Kidney (tissue), 14 donors: ENCODE results near the gene CD3D. TPM values are rescaled to one million over a fixed set of nuclear protein-coding genes. Genes with fewer than 3 reads are reported as not detected.

Source experiments
- DNase-seq, 5 donors: peaks; one replicate each; pipeline ENCODE4 v3.0.0-alpha.2; 2013 to 2020
- FAIRE-seq: peaks from 2 replicates; lab custom pipeline; 2012; peaks lifted over from hg19 to GRCh38; lab: Jason Lieb, UNC
- H3K27ac ChIP-seq, 2 donors: one replicate each; pipeline ENCODE4 v1.7.0; 2013; ENCODE audit warnings: low read depth in 2 of 2, low read length in 2 of 2, inconsistent platforms in 1 of 2
- H3K27me3 ChIP-seq: one replicate; pipeline ENCODE4 v1.7.1; 2013; ENCODE audit warnings: low read length, inconsistent platforms; ENCODE audit not compliant: control insufficient read depth, insufficient read depth
- H3K36me3 ChIP-seq, 3 donors: one replicate each; pipeline versions ENCODE4 v1.7.0 to v1.7.1; 2013; ENCODE audit warnings: low read length in 3 of 3, control low read depth in 1 of 3, inconsistent platforms in 1 of 3; ENCODE audit not compliant: insufficient read depth in 3 of 3, control insufficient read depth in 2 of 3
- H3K4me1 ChIP-seq, 3 donors: one replicate each; pipeline versions ENCODE4 v1.7.0 to v1.7.1; 2013; ENCODE audit warnings: low read length in 3 of 3, inconsistent platforms in 1 of 3, low read depth in 1 of 3; ENCODE audit not compliant: control insufficient read depth in 2 of 3, insufficient read depth in 2 of 3
- H3K4me3 ChIP-seq, 3 donors: one replicate each; pipeline versions ENCODE4 v1.7.0 to v1.8.1; 2013; ENCODE audit warnings: low read length in 3 of 3, control low read depth in 1 of 3, inconsistent platforms in 1 of 3
- H3K9ac ChIP-seq, 3 donors: one replicate each; pipeline versions ENCODE4 v1.7.0 to v1.7.1; 2013; ENCODE audit warnings: low read length in 3 of 3, control low read depth in 1 of 3, inconsistent platforms in 1 of 3
- H3K9me3 ChIP-seq, 3 donors: one replicate each; pipeline versions ENCODE4 v1.7.0 to v1.7.1; 2013; ENCODE audit warnings: low read length in 3 of 3, control low read depth in 1 of 3, inconsistent platforms in 1 of 3; ENCODE audit not compliant: control insufficient read depth in 2 of 3, insufficient read depth in 1 of 3
- CTCF ChIP-seq: IDR thresholded peaks from 3 replicates; pipeline ENCODE4 v1.5.1; 2012; ENCODE audit warnings: mild to moderate bottlenecking, moderate library complexity, borderline replicate concordance; ENCODE audit not compliant: insufficient read depth; ENCODE audit errors: extremely low read depth
- intact Hi-C: fragments of 100-400 bp; cut with DNase I; formaldehyde crosslinking; loops from one replicate; pipeline ENCODE4 v1.11.1; 2022
- polyA plus RNA-seq: library from polyadenylated mRNA; stranded (reverse); fragments of 350-450 nt; fragmentation: Illumina TruSeq; extraction: RNeasy Lipid Tissue Mini Kit (QIAGEN cat#74804); gene quantifications from one replicate; pipeline ENCODE4 v1.2.3, GENCODE V29; 2014; ENCODE audit warnings: low read depth, low replicate concordance; ENCODE audit not compliant: insufficient read depth
- total RNA-seq: library from RNA; stranded (reverse); fragmentation: NEBNext Ultra II Directional; extraction: Animal tissue kit (Norgen Biotek cat#: 25700); gene quantifications from one replicate; pipeline ENCODE4 v1.2.1, GENCODE V29; 2021
- donor health status: control.
- donor health status: control.
- donor health status: control.
- donor health status: control.
- donor health status: control.
- donor health status: DM: yes; HTN: yes; CAD: no.
- donor health status: Normal renal cell carcinoma (clear cell type).

CD3D gene
- total and polyA plus RNA-seq, 2 donors from 2014 or later, result 1.4 to 8.7 TPM

GRCh38 chr11:118380571-118380970 lies 38.1 kb upstream of the CD3D start:
- Histone ChIP-seq H3K9me3 (no peaks in the 10 kb centered on the region), H3K9ac (no peak overlapping the region), H3K27ac (no peak overlapping the region), H3K36me3 (peaks cover 14 to 72% (median 30%) of the 10 kb centered on the region in 3 donors), H3K4me1 (no peaks in the 10 kb centered on the region), H3K4me3 (no peak overlapping the region), H3K27me3 (no peaks in the 10 kb centered on the region)
- intact Hi-C loops, result no loop called here
- TF ChIP-seq CTCF, result no peak
- FAIRE-seq (no peak), DNase-seq (no peak)

- intact Hi-C loops, result no loop called here
- no peak overlapping the region for H3K4me3 ChIP-seq
- no peaks in the 10 kb centered on the region for H3K9me3 ChIP-seq
- peaks cover 9 to 62% (median 23%) of the 10 kb centered on the region in 3 donors for H3K36me3 ChIP-seq
- no peaks in the 10 kb centered on the region for H3K4me1 ChIP-seq
- H3K9ac ChIP-seq, result no peak overlapping the region
- no peak overlapping the region for H3K27ac ChIP-seq
- no peak for TF ChIP-seq CTCF
- FAIRE-seq (no peak), DNase-seq (no peak)
- no peaks in the 10 kb centered on the region for H3K27me3 ChIP-seq
These were observed 37.0 kb upstream of the CD3D start for GRCh38 chr11:118379497-118379896.

DNA sequence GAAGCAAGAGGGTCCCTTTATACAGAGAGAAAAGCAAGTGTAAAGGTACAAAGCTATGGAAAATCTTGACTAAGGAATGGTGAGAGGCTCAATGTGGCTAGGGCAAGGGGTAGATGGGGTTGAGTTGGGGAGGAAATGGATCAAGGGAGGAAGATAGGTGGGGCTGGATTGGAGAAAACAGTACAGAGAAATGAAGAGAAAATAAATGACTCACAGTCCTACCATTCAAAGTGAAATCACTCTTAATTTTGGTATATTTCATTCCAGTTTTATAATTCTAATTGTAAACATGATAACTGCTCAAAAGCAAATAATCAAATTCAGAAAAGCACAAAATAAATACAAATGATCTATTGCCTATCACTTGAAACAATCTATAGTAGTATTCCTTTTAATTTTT lies 33.5 kb upstream of the CD3D start:
- Histone ChIP-seq H3K9me3 (no peaks in the 10 kb centered on the region), H3K27ac (no peak overlapping the region), H3K4me1 (no peaks in the 10 kb centered on the region), H3K36me3 (peaks cover 5 to 62% (median 33%) of the 10 kb centered on the region in 3 donors), H3K9ac (no peak overlapping the region), H3K27me3 (no peaks in the 10 kb centered on the region), H3K4me3 (no peak overlapping the region)
- no peak for DNase-seq
- no peak for FAIRE-seq
- TF ChIP-seq CTCF, result no peak
- intact Hi-C loops, result no loop called here

GRCh38 chr11:118374729-118375128 lies 32.2 kb upstream of the CD3D start:
- no peaks in the 10 kb centered on the region for H3K9me3 ChIP-seq
- no peak overlapping the region for H3K9ac ChIP-seq
- no peak overlapping the region for H3K27ac ChIP-seq
- peaks cover 3 to 63% (median 36%) of the 10 kb centered on the region in 3 donors for H3K36me3 ChIP-seq
- TF ChIP-seq CTCF, result no peak
- no peak for DNase-seq
- FAIRE-seq, result no peak
- H3K4me3 ChIP-seq, result no peak overlapping the region
- no peaks in the 10 kb centered on the region for H3K27me3 ChIP-seq
- intact Hi-C loops, result no loop called here
- no peaks in the 10 kb centered on the region for H3K4me1 ChIP-seq
